PFSK-1 (cell line): ENCODE results near the gene ABHD4.

Experiments used
- FOXP2 ChIP-seq: optimal IDR thresholded peaks from 2 replicates; pipeline ENCODE3; 2011; ENCODE audit warnings: borderline replicate concordance, control low read depth, inconsistent platforms; ENCODE audit not compliant: insufficient read depth; ENCODE audit errors: extremely low read length, extremely low read depth
- POLR2AphosphoS5 ChIP-seq: IDR thresholded peaks from 2 replicates; pipeline ENCODE4 v1.6.1; 2012; ENCODE audit warnings: low read depth, mild to moderate bottlenecking, control low read depth, low read length, moderate library complexity
- REST ChIP-seq, 2 experiments: IDR thresholded peaks; 2 replicates each; pipeline versions ENCODE4 v1.6.1 to v1.8.0; 2011 to 2012; ENCODE audit warnings: low read depth in 2 of 2, low read length in 2 of 2, control low read depth in 1 of 2, inconsistent platforms in 1 of 2, mild to moderate bottlenecking in 1 of 2, moderate library complexity in 1 of 2; ENCODE audit not compliant: insufficient read depth in 1 of 2
- SIN3A ChIP-seq: IDR thresholded peaks from 2 replicates; pipeline ENCODE4 v1.6.1; 2012; ENCODE audit warnings: mild to moderate bottlenecking, low read length, moderate library complexity, borderline replicate concordance; ENCODE audit not compliant: insufficient read depth
- TAF1 ChIP-seq: IDR thresholded peaks from 2 replicates; pipeline ENCODE4 v1.6.1; 2012; ENCODE audit warnings: low read length, control low read depth, borderline replicate concordance; ENCODE audit not compliant: insufficient read depth

The ABHD4 gene

GRCh38 chr14:22561661-22562579, 36.2 kb upstream of the ABHD4 start:
- TF ChIP-seq SIN3A, result no peak
- no peak for TF ChIP-seq REST (IDR thresholded peaks at IDR 0.05; ENCODE audit: insufficient read depth in 1 of 2, low read depth in 2 of 2, low read length in 2 of 2)
- TF ChIP-seq TAF1, result no peak
- TF ChIP-seq POLR2AphosphoS5, result no peak
- no peak for TF ChIP-seq FOXP2

- TF ChIP-seq REST (IDR thresholded peaks at IDR 0.05; ENCODE audit: insufficient read depth in 1 of 2, low read depth in 2 of 2, low read length in 2 of 2), result no peak
- no peak for TF ChIP-seq POLR2AphosphoS5
- TF ChIP-seq TAF1, result no peak
- TF ChIP-seq SIN3A, result no peak
- TF ChIP-seq FOXP2, result no peak
Measured at GRCh38 chr14:22563987-22564386, 34.1 kb upstream of the ABHD4 start.

- TF ChIP-seq POLR2AphosphoS5 (no peak), REST (IDR thresholded peaks at IDR 0.05; ENCODE audit: insufficient read depth in 1 of 2, low read depth in 2 of 2, low read length in 2 of 2) (no peak), TAF1 (no peak), SIN3A (no peak), FOXP2 (no peak)
Measured at GRCh38 chr14:22564463-22564862, 33.6 kb upstream of the ABHD4 start.

GRCh38 chr14:22565391-22565945, 32.6 kb upstream of the ABHD4 start:
- TF ChIP-seq SIN3A (no peak), FOXP2 (no peak), REST (IDR thresholded peaks at IDR 0.05; ENCODE audit: insufficient read depth in 1 of 2, low read depth in 2 of 2, low read length in 2 of 2) (no peak), TAF1 (no peak), POLR2AphosphoS5 (no peak)
